COLO668 (cell line): ENCODE results near the gene KATNB1.

ENCODE experiments used
- DNase-seq: peaks from one replicate; lab custom pipeline; 2025; ENCODE audit not compliant: unreplicated experiment; lab: John Stamatoyannopoulos, UW

KATNB1 gene

GRCh38 chr16:57735755-57736418 is at the start of gene KATNB1:
Gene KATNB1 (plus strand): TSS chr16:57735770. CDS start chr16:57737244, 1,474 bp downstream.
- DNase-seq, result peak; percentile 40

GRCh38 chr16:57686577-57686976 is 49.0 kb upstream of the KATNB1 start:
- no peak for DNase-seq

- no peak for DNase-seq
Measured at GRCh38 chr16:57687363-57687929, 48.1 kb upstream of the KATNB1 start.

GRCh38 chr16:57688487-57688986 is 47.0 kb upstream of the KATNB1 start:
- DNase-seq, result no peak

- DNase-seq, result no peak
Measured at GRCh38 chr16:57688987-57689761, 46.4 kb upstream of the KATNB1 start.

- DNase-seq, result no peak
Measured at GRCh38 chr16:57689762-57690558, 45.6 kb upstream of the KATNB1 start.

GRCh38 chr16:57690782-57691471 is 44.6 kb upstream of the KATNB1 start:
- DNase-seq, result no peak

- no peak for DNase-seq
Measured at GRCh38 chr16:57692636-57693035, 42.9 kb upstream of the KATNB1 start.

GRCh38 chr16:57693550-57693949 is 42.0 kb upstream of the KATNB1 start:
- peak; percentile 46 for DNase-seq

- DNase-seq, result no peak
Measured at GRCh38 chr16:57694231-57694724, 41.3 kb upstream of the KATNB1 start.

- DNase-seq, result peak; percentile 63
Measured at GRCh38 chr16:57694725-57695679, 40.6 kb upstream of the KATNB1 start, which contains the start of gene DRC7. Gene DRC7 (plus strand): TSS chr16:57694806. CDS start chr16:57697950, 3,144 bp downstream.

- no peak for DNase-seq
Measured at GRCh38 chr16:57695680-57696069, 39.9 kb upstream of the KATNB1 start.

- DNase-seq, result no peak
Measured at GRCh38 chr16:57696240-57696639, 39.3 kb upstream of the KATNB1 start.

GRCh38 chr16:57697896-57698537 is 37.6 kb upstream of the KATNB1 start:
- no peak for DNase-seq

- no peak for DNase-seq
Measured at GRCh38 chr16:57698812-57699405, 36.7 kb upstream of the KATNB1 start.

- DNase-seq, result no peak
Measured at GRCh38 chr16:57699481-57699880, 36.1 kb upstream of the KATNB1 start.

- no peak for DNase-seq
Measured at GRCh38 chr16:57699899-57700298, 35.7 kb upstream of the KATNB1 start.
